ENCODE results near the gene NCF2. TPM values are rescaled to one million over a fixed set of nuclear protein-coding genes. Genes with fewer than 3 reads are reported as not detected.
"Not testable (repeated sequence)": the region's sequence is repeated elsewhere in the genome, so short reads cannot be mapped to it uniquely, and the experiment has no call there.

Gene NCF2
- total and polyA plus RNA-seq, 2 donors (not counting 3 experiments of a cell fraction or from before 2014, with no cell fraction given): 0.03 TPM; not detected in 1

DNA sequence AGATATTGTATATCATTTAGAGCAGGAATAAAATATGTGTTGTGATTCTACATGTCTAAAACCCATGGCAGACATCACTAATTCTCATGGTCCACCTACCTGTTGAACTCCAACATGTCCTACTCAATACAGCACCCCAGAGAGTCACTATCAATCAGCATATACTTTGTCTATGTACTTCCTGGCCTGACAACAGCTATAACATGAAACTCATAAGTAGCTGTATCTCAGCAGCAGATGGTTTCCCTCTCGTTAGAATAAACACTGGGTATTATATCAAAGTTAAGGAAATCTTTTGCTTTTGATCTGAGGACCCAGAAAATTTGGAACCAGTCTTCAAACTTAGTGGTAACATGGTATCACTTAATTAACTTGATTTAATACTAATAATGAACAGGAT is 29.5 kb upstream of the NCF2 start:
- H3K4me3 ChIP-seq (replicated peaks in 1 of 3; ENCODE audit: insufficient read depth in 1 of 3, low read depth in 1 of 3, low read length in 3 of 3): no peak overlapping the region
- no peak overlapping the region for H3K4me2 ChIP-seq (ENCODE audit: insufficient read depth, low read length)
- H3K27ac ChIP-seq (ENCODE audit: insufficient read depth, low read depth, low read length): no peak overlapping the region
- no peak for TF ChIP-seq JUN (IDR thresholded peaks at IDR 0.05; ENCODE audit: borderline replicate concordance, insufficient read depth, insufficient read length, low read depth)
- no peak for TF ChIP-seq FOS (IDR thresholded peaks at IDR 0.05; ENCODE audit: borderline replicate concordance, insufficient read depth, low read length)
- TF ChIP-seq EZH2 (IDR thresholded peaks at IDR 0.05; ENCODE audit: borderline replicate concordance, low read depth, low read length, severe bottlenecking): no peak
- TF ChIP-seq, protein P1, sequence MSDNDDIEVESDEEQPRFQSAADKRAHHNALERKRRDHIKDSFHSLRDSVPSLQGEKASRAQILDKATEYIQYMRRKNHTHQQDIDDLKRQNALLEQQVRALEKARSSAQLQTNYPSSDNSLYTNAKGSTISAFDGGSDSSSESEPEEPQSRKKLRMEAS (IDR thresholded peaks at IDR 0.05; ENCODE audit: insufficient read depth, insufficient read length): no peak
- TF ChIP-seq MYC (IDR thresholded peaks at IDR 0.05; ENCODE audit: low read depth, low read length): no peak
- no peak for TF ChIP-seq POLR2A (IDR thresholded peaks at IDR 0.05; ENCODE audit: low read depth, low read length)
- POLR2A ChIA-PET: no interaction called here
- CTCF ChIA-PET: interaction anchor here (1.3 to 2.2 kb wide), 2 partner anchors 11 to 14 kb away, joined by 3 to 10 read pairs; no protein-coding TSS in a partner anchor
- H3K9me3 ChIP-seq (replicated peaks; ENCODE audit: control insufficient read depth, insufficient read depth, low read length): no peaks in the 10 kb centered on the region
- H3K27me3 ChIP-seq (ENCODE audit: control insufficient read depth in 2 of 2, insufficient read depth in 2 of 2, low read length in 2 of 2): no peaks in the 10 kb centered on the region
- intact Hi-C loops (cut with micrococcal nuclease) (no loop called here), dilution Hi-C loops (cut with MboI; ENCODE audit: extremely low pct_ligation_motif_present, low sequenced_read_pairs) (no loop called here)
- H3K36me3 ChIP-seq (ENCODE audit: control insufficient read depth in 2 of 2, extremely low read depth in 1 of 2, insufficient read depth in 2 of 2, low read length in 2 of 2): peaks cover 0 to 2% of the 10 kb centered on the region in 2 experiments
- H3K4me1 ChIP-seq (ENCODE audit: control insufficient read depth, extremely low read depth, insufficient read depth, low read length): no peaks in the 10 kb centered on the region
- no peak for DNase-seq (ENCODE audit: low read depth, low spot score)
- BruUV-seq (replicated peaks): no TSS peak
- H3K79me2 ChIP-seq (ENCODE audit: control insufficient read depth, insufficient read depth, low read length): no peaks in the 10 kb centered on the region
- no peak overlapping the region for H2AFZ ChIP-seq (ENCODE audit: low read depth, low read length)
- H3K9ac ChIP-seq (replicated peaks; ENCODE audit: extremely low read depth, insufficient read depth, low read length): no peak overlapping the region
- H4K20me1 ChIP-seq (replicated peaks; ENCODE audit: control insufficient read depth, extremely low read depth, insufficient read depth, low read length): no peaks in the 10 kb centered on the region
- no peaks in the 10 kb centered on the region for H3K9me1 ChIP-seq (replicated peaks; ENCODE audit: control insufficient read depth, extremely low read depth, insufficient read depth, low read length)
- no peak for FAIRE-seq

GRCh38 chr1:183618202-183618601 is 27.9 kb upstream of the NCF2 start:
- CTCF ChIA-PET; intact Hi-C loops (cut with micrococcal nuclease); H3K9ac ChIP-seq (replicated peaks; ENCODE audit: extremely low read depth, insufficient read depth, low read length); dilution Hi-C loops (cut with MboI; ENCODE audit: extremely low pct_ligation_motif_present, low sequenced_read_pairs); DNase-seq (ENCODE audit: low read depth, low spot score); H3K4me1 ChIP-seq (ENCODE audit: control insufficient read depth, extremely low read depth, insufficient read depth, low read length); POLR2A ChIA-PET; H3K27ac ChIP-seq (ENCODE audit: insufficient read depth, low read depth, low read length); FAIRE-seq; H3K4me3 ChIP-seq (replicated peaks in 1 of 3; ENCODE audit: insufficient read depth in 1 of 3, low read depth in 1 of 3, low read length in 3 of 3); H2AFZ ChIP-seq (ENCODE audit: low read depth, low read length); H4K20me1 ChIP-seq (replicated peaks; ENCODE audit: control insufficient read depth, extremely low read depth, insufficient read depth, low read length); H3K9me1 ChIP-seq (replicated peaks; ENCODE audit: control insufficient read depth, extremely low read depth, insufficient read depth, low read length); H3K9me3 ChIP-seq (replicated peaks; ENCODE audit: control insufficient read depth, insufficient read depth, low read length); H3K4me2 ChIP-seq (ENCODE audit: insufficient read depth, low read length); H3K27me3 ChIP-seq (ENCODE audit: control insufficient read depth in 2 of 2, insufficient read depth in 2 of 2, low read length in 2 of 2); BruUV-seq (replicated peaks); H3K79me2 ChIP-seq (ENCODE audit: control insufficient read depth, insufficient read depth, low read length); H3K36me3 ChIP-seq (ENCODE audit: control insufficient read depth in 2 of 2, extremely low read depth in 1 of 2, insufficient read depth in 2 of 2, low read length in 2 of 2): not testable (repeated sequence)

- intact Hi-C loops (cut with micrococcal nuclease); H3K9me1 ChIP-seq (replicated peaks; ENCODE audit: control insufficient read depth, extremely low read depth, insufficient read depth, low read length); dilution Hi-C loops (cut with MboI; ENCODE audit: extremely low pct_ligation_motif_present, low sequenced_read_pairs); BruUV-seq (replicated peaks); H3K27me3 ChIP-seq (ENCODE audit: control insufficient read depth in 2 of 2, insufficient read depth in 2 of 2, low read length in 2 of 2); H3K9me3 ChIP-seq (replicated peaks; ENCODE audit: control insufficient read depth, insufficient read depth, low read length); H3K9ac ChIP-seq (replicated peaks; ENCODE audit: extremely low read depth, insufficient read depth, low read length); H3K27ac ChIP-seq (ENCODE audit: insufficient read depth, low read depth, low read length); H3K36me3 ChIP-seq (ENCODE audit: control insufficient read depth in 2 of 2, extremely low read depth in 1 of 2, insufficient read depth in 2 of 2, low read length in 2 of 2); POLR2A ChIA-PET; H3K79me2 ChIP-seq (ENCODE audit: control insufficient read depth, insufficient read depth, low read length); H3K4me3 ChIP-seq (replicated peaks in 1 of 3; ENCODE audit: insufficient read depth in 1 of 3, low read depth in 1 of 3, low read length in 3 of 3); H4K20me1 ChIP-seq (replicated peaks; ENCODE audit: control insufficient read depth, extremely low read depth, insufficient read depth, low read length); H2AFZ ChIP-seq (ENCODE audit: low read depth, low read length); CTCF ChIA-PET; H3K4me2 ChIP-seq (ENCODE audit: insufficient read depth, low read length); FAIRE-seq; DNase-seq (ENCODE audit: low read depth, low spot score): not testable (repeated sequence)
- peaks cover 16% of the 10 kb centered on the region for H3K4me1 ChIP-seq (ENCODE audit: control insufficient read depth, extremely low read depth, insufficient read depth, low read length)
Observed at GRCh38 chr1:183612975-183613374, 22.7 kb upstream of the NCF2 start.

All from endothelial cell of umbilical vein (primary cell).